ENCODE results near the gene KIDINS220.

DNA sequence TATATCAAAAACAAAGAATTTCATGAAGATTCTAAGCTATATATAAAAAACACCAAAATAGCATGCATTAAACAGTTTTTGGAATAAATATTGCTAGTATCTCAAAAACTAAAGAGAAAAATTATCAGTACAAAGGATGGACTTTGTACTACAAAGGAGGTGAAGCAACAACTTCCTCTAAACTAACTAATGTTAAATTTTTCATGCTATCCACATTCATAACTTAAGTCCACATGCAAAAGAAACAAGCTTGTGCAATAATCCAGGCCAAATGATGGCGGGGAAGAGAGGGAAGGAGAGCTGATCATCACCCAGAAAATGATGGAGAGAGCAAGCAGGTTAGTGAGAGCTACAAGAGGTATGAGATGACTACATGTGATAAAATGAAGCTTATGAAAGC lies 70.1 kb downstream of the KIDINS220 start:
- TF ChIP-seq, protein P1, sequence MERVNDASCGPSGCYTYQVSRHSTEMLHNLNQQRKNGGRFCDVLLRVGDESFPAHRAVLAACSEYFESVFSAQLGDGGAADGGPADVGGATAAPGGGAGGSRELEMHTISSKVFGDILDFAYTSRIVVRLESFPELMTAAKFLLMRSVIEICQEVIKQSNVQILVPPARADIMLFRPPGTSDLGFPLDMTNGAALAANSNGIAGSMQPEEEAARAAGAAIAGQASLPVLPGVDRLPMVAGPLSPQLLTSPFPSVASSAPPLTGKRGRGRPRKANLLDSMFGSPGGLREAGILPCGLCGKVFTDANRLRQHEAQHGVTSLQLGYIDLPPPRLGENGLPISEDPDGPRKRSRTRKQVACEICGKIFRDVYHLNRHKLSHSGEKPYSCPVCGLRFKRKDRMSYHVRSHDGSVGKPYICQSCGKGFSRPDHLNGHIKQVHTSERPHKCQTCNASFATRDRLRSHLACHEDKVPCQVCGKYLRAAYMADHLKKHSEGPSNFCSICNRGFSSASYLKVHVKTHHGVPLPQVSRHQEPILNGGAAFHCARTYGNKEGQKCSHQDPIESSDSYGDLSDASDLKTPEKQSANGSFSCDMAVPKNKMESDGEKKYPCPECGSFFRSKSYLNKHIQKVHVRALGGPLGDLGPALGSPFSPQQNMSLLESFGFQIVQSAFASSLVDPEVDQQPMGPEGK (CRISPR knock-in tag; IDR thresholded peaks at IDR 0.05; ENCODE audit: borderline replicate concordance) = no peak
- TF ChIP-seq, protein P2, sequence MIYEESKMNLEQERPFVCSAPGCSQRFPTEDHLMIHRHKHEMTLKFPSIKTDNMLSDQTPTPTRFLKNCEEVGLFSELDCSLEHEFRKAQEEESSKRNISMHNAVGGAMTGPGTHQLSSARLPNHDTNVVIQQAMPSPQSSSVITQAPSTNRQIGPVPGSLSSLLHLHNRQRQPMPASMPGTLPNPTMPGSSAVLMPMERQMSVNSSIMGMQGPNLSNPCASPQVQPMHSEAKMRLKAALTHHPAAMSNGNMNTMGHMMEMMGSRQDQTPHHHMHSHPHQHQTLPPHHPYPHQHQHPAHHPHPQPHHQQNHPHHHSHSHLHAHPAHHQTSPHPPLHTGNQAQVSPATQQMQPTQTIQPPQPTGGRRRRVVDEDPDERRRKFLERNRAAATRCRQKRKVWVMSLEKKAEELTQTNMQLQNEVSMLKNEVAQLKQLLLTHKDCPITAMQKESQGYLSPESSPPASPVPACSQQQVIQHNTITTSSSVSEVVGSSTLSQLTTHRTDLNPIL (CRISPR knock-in tag; IDR thresholded peaks at IDR 0.05; ENCODE audit: low read depth) = no peak
- TF ChIP-seq CSDC2 (CRISPR knock-in tag; IDR thresholded peaks at IDR 0.05) = no peak
- TF ChIP-seq, protein P3, sequence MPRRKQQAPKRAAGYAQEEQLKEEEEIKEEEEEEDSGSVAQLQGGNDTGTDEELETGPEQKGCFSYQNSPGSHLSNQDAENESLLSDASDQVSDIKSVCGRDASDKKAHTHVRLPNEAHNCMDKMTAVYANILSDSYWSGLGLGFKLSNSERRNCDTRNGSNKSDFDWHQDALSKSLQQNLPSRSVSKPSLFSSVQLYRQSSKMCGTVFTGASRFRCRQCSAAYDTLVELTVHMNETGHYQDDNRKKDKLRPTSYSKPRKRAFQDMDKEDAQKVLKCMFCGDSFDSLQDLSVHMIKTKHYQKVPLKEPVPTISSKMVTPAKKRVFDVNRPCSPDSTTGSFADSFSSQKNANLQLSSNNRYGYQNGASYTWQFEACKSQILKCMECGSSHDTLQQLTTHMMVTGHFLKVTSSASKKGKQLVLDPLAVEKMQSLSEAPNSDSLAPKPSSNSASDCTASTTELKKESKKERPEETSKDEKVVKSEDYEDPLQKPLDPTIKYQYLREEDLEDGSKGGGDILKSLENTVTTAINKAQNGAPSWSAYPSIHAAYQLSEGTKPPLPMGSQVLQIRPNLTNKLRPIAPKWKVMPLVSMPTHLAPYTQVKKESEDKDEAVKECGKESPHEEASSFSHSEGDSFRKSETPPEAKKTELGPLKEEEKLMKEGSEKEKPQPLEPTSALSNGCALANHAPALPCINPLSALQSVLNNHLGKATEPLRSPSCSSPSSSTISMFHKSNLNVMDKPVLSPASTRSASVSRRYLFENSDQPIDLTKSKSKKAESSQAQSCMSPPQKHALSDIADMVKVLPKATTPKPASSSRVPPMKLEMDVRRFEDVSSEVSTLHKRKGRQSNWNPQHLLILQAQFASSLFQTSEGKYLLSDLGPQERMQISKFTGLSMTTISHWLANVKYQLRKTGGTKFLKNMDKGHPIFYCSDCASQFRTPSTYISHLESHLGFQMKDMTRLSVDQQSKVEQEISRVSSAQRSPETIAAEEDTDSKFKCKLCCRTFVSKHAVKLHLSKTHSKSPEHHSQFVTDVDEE (CRISPR knock-in tag; IDR thresholded peaks at IDR 0.05) = no peak
- TF ChIP-seq RARB (CRISPR knock-in tag; IDR thresholded peaks at IDR 0.05) = no peak
- TF ChIP-seq ZFP3 (CRISPR knock-in tag; IDR thresholded peaks at IDR 0.05) = no peak
